ENCODE results near the gene TLNRD1. TPM values are rescaled to one million over a fixed set of nuclear protein-coding genes. Genes with fewer than 3 reads are reported as not detected.

TLNRD1 gene
- total RNA-seq, 1 donor from 2014 or later, result 5.5 TPM

- Histone ChIP-seq H3K4me1 (peaks cover 40% of the 10 kb centered on the region), H3K4me3 (no peak overlapping the region), H3K9me3 (replicated peaks) (no peaks in the 10 kb centered on the region), H3K27ac (replicated peaks) (peak overlapping the region; percentile 68), H3K27me3 (ENCODE audit: low read depth) (no peaks in the 10 kb centered on the region), H3K36me3 (no peaks in the 10 kb centered on the region)
- intact Hi-C loops (cut with micrococcal nuclease), result loop anchor here (10.0 kb wide), 1 partner anchor 57 kb away; no protein-coding TSS in a partner anchor
- TF ChIP-seq CTCF (IDR thresholded peaks at IDR 0.05; ENCODE audit: borderline replicate concordance), result no peak
- no peak for DNase-seq
Measured at GRCh38 chr15:81037952-81038743, 37.4 kb downstream of the TLNRD1 start.

- intact Hi-C loops (cut with micrococcal nuclease), result loop anchor here (10.0 kb wide), 1 partner anchor 56 kb away; no protein-coding TSS in a partner anchor
- Histone ChIP-seq H3K36me3 (no peaks in the 10 kb centered on the region), H3K4me1 (peaks cover 31% of the 10 kb centered on the region), H3K27ac (replicated peaks) (peak overlapping the region; percentile 68), H3K9me3 (replicated peaks) (no peaks in the 10 kb centered on the region), H3K4me3 (no peak overlapping the region), H3K27me3 (ENCODE audit: low read depth) (no peaks in the 10 kb centered on the region)
- TF ChIP-seq CTCF (IDR thresholded peaks at IDR 0.05; ENCODE audit: borderline replicate concordance), result no peak
- no peak for DNase-seq
Measured at GRCh38 chr15:81038975-81039607, 38.4 kb downstream of the TLNRD1 start.

- H3K4me1 ChIP-seq, result peaks cover 27% of the 10 kb centered on the region
- TF ChIP-seq CTCF (IDR thresholded peaks at IDR 0.05; ENCODE audit: borderline replicate concordance), result no peak
- no peaks in the 10 kb centered on the region for H3K36me3 ChIP-seq
- H3K27ac ChIP-seq (replicated peaks), result no peak overlapping the region
- no peaks in the 10 kb centered on the region for H3K9me3 ChIP-seq (replicated peaks)
- intact Hi-C loops (cut with micrococcal nuclease), result no loop called here
- no peaks in the 10 kb centered on the region for H3K27me3 ChIP-seq (ENCODE audit: low read depth)
- no peak overlapping the region for H3K4me3 ChIP-seq
- DNase-seq, result no peak
Measured at GRCh38 chr15:81040757-81041156, 40.0 kb downstream of the TLNRD1 start.

GRCh38 chr15:81043281-81043934, 42.7 kb downstream of the TLNRD1 start:
- intact Hi-C loops (cut with micrococcal nuclease), result no loop called here
- no peak for TF ChIP-seq CTCF (IDR thresholded peaks at IDR 0.05; ENCODE audit: borderline replicate concordance)
- Histone ChIP-seq H3K36me3 (no peaks in the 10 kb centered on the region), H3K27me3 (ENCODE audit: low read depth) (no peaks in the 10 kb centered on the region), H3K27ac (replicated peaks) (no peak overlapping the region), H3K9me3 (replicated peaks) (peaks cover 7% of the 10 kb centered on the region), H3K4me3 (no peak overlapping the region), H3K4me1 (peaks cover 18% of the 10 kb centered on the region)
- DNase-seq, result no peak

- Histone ChIP-seq H3K4me1 (peaks cover 12% of the 10 kb centered on the region), H3K27me3 (ENCODE audit: low read depth) (no peaks in the 10 kb centered on the region), H3K36me3 (no peaks in the 10 kb centered on the region), H3K9me3 (replicated peaks) (peaks cover 7% of the 10 kb centered on the region), H3K4me3 (no peak overlapping the region), H3K27ac (replicated peaks) (no peak overlapping the region)
- DNase-seq, result no peak
- no peak for TF ChIP-seq CTCF (IDR thresholded peaks at IDR 0.05; ENCODE audit: borderline replicate concordance)
- intact Hi-C loops (cut with micrococcal nuclease), result no loop called here
Measured at GRCh38 chr15:81043935-81044575, 43.3 kb downstream of the TLNRD1 start.

All from left ventricle myocardium inferior (tissue), 1 donor.